Spleen (tissue), 7 donors: ENCODE results near the gene ZFAND2A.

ENCODE experiments used
- CTCF ChIP-seq, 11 experiments: fragments of 200-600 bp in 7 of 11; fragments of 450-650 bp in 4 of 11; sonication (generic) in 4 of 11; IDR thresholded peaks in 8 of 11; conservative IDR thresholded peaks in 3 of 11; 1 replicate in 7 of 11; 2 replicates in 4 of 11; pipeline versions ENCODE4 v1.4.0 to v1.8.0; 2016 to 2021; ENCODE audit warnings: antibody characterized with exemption in 11 of 11, inconsistent platforms in 4 of 11, mild to moderate bottlenecking in 1 of 11
- POLR2A ChIP-seq, 3 donors: fragments of 450-650 bp; IDR thresholded peaks; one replicate each; pipeline ENCODE4 v1.5.1; 2017; ENCODE audit warnings: antibody characterized with exemption in 3 of 3, mild to moderate bottlenecking in 1 of 3
- POLR2AphosphoS5 ChIP-seq, 3 donors: sonication (generic); formaldehyde crosslinking; IDR thresholded peaks; one replicate each; pipeline ENCODE4 v1.5.1; 2017; ENCODE audit warnings: antibody characterized with exemption in 3 of 3
- donor health status: DM: no; HTN: no; CAD: no; lungs with moderate emphysema.
- donor health status: DM: no; HTN: no; CAD: no.
- donor health status: DM: no; HTN: no; CAD: no.

DNA sequence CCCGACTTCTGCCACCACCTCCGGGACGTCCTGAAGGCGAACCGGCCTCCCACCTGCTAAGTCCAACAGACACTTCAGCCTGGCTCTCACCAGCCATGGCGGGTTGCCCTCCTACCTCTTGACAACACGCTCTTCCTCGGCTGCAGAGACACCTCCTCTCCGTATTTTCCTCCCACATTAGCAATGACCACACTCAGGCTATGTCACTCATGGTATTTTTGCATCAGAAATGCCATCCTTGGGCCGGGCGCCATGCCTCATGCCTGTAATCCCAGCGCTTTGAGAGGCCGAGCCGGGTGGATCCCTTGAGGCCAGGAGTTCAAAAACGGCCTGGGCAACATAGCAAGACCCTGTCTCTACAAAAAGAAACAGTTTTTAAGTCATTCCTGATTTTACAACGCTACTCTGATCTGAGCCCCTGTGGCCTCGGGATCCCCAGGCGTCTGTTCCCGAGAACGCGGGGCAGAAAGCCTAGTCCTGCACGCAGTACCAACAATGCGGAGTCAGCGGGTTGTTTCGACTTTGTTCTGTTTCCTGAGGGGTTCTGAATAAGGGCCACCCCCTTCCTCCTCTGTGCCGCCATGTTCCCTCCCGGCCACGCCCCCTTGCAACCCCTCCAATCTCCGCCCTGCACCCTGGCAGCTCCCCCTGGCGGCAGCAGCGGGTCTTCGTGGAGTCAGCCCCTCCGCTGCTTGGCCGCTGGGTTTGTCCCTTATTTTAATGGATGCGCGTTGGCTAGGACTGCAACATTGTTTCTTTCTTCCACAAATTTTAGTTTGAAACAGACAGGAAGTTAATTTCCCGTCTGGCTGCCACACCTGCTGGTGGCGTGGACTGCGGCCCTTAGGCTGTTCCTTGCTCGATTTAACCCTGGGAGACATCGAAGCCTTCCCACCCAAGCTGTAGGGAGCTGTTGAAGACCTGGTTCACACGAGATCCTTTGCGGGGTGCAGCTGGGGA lies 9.7 kb upstream of the ZFAND2A start:
- TF ChIP-seq CTCF (IDR thresholded peaks at IDR 0.05 in 8 of 11, conservative IDR thresholded peaks at IDR 0.05 in 3 of 11), result peak; percentile 37 to 97 (median 94)
- peak in 1 of 3 donors; percentile 53 for TF ChIP-seq POLR2A (IDR thresholded peaks at IDR 0.05)
- peak; percentile 68 to 83 (median 79) for TF ChIP-seq POLR2AphosphoS5 (IDR thresholded peaks at IDR 0.05)
